Measurements from ENCODE around the gene SLC6A17. TPM values are rescaled to one million over a fixed set of nuclear protein-coding genes. Genes with fewer than 3 reads are reported as not detected.

Gene SLC6A17
- total RNA-seq, 1 donor from 2014 or later = 0.53 TPM

- Histone ChIP-seq H3K4me3 (ENCODE audit: low read depth, low read length) (no peak overlapping the region), H3K27me3 (ENCODE audit: control insufficient read depth, insufficient read depth, low read length) (no peaks in the 10 kb centered on the region), H3K36me3 (ENCODE audit: control insufficient read depth, insufficient read depth, low read length) (no peaks in the 10 kb centered on the region)
- FAIRE-seq = no peak
- no peak for DNase-seq (ENCODE audit: low read depth)
- TF ChIP-seq CTCF (IDR thresholded peaks at IDR 0.05; ENCODE audit: insufficient read depth, low read length, severe bottlenecking) = no peak
Measured at GRCh38 chr1:110200666-110201065, 50.4 kb downstream of the SLC6A17 start.

- no peaks in the 10 kb centered on the region for H3K36me3 ChIP-seq (ENCODE audit: control insufficient read depth, insufficient read depth, low read length)
- H3K4me3 ChIP-seq (ENCODE audit: low read depth, low read length) = no peak overlapping the region
- no peak for DNase-seq (ENCODE audit: low read depth)
- H3K27me3 ChIP-seq (ENCODE audit: control insufficient read depth, insufficient read depth, low read length) = no peaks in the 10 kb centered on the region
- no peak for FAIRE-seq
- no peak for TF ChIP-seq CTCF (IDR thresholded peaks at IDR 0.05; ENCODE audit: insufficient read depth, low read length, severe bottlenecking)
Measured at GRCh38 chr1:110201157-110201825, 51.0 kb downstream of the SLC6A17 start.

- DNase-seq (ENCODE audit: low read depth) (peak; percentile 58), FAIRE-seq (no peak)
- peak; percentile 82 for TF ChIP-seq CTCF (IDR thresholded peaks at IDR 0.05; ENCODE audit: insufficient read depth, low read length, severe bottlenecking)
- Histone ChIP-seq H3K4me3 (ENCODE audit: low read depth, low read length) (no peak overlapping the region), H3K27me3 (ENCODE audit: control insufficient read depth, insufficient read depth, low read length) (no peaks in the 10 kb centered on the region), H3K36me3 (ENCODE audit: control insufficient read depth, insufficient read depth, low read length) (no peaks in the 10 kb centered on the region)
Measured at GRCh38 chr1:110203021-110203661, 52.8 kb downstream of the SLC6A17 start.

GRCh38 chr1:110205156-110205555 is 54.9 kb downstream of the SLC6A17 start:
- DNase-seq (ENCODE audit: low read depth) (no peak), FAIRE-seq (no peak)
- Histone ChIP-seq H3K27me3 (ENCODE audit: control insufficient read depth, insufficient read depth, low read length) (no peaks in the 10 kb centered on the region), H3K4me3 (ENCODE audit: low read depth, low read length) (no peak overlapping the region), H3K36me3 (ENCODE audit: control insufficient read depth, insufficient read depth, low read length) (no peaks in the 10 kb centered on the region)
- TF ChIP-seq CTCF (IDR thresholded peaks at IDR 0.05; ENCODE audit: insufficient read depth, low read length, severe bottlenecking) = no peak

GRCh38 chr1:110205591-110206155 is 55.4 kb downstream of the SLC6A17 start:
- DNase-seq (ENCODE audit: low read depth) (no peak), FAIRE-seq (no peak)
- Histone ChIP-seq H3K4me3 (ENCODE audit: low read depth, low read length) (no peak overlapping the region), H3K27me3 (ENCODE audit: control insufficient read depth, insufficient read depth, low read length) (no peaks in the 10 kb centered on the region), H3K36me3 (ENCODE audit: control insufficient read depth, insufficient read depth, low read length) (no peaks in the 10 kb centered on the region)
- no peak for TF ChIP-seq CTCF (IDR thresholded peaks at IDR 0.05; ENCODE audit: insufficient read depth, low read length, severe bottlenecking)
